Neural progenitor cell (in vitro differentiated cells): Measurements from ENCODE around the gene DDX5.

ENCODE experiments used
- CTCF ChIP-seq: fragments of 200-600 bp; sonication (generic); IDR thresholded peaks from 2 replicates; pipeline ENCODE4 v1.5.1; 2017; ENCODE audit warnings: antibody characterized with exemption, mild to moderate bottlenecking
- EZH2phosphoT487 ChIP-seq: fragments of 200-600 bp; sonication (generic); IDR thresholded peaks from 2 replicates; pipeline ENCODE4 v1.6.1; 2017; ENCODE audit warnings: antibody characterized with exemption

DNA sequence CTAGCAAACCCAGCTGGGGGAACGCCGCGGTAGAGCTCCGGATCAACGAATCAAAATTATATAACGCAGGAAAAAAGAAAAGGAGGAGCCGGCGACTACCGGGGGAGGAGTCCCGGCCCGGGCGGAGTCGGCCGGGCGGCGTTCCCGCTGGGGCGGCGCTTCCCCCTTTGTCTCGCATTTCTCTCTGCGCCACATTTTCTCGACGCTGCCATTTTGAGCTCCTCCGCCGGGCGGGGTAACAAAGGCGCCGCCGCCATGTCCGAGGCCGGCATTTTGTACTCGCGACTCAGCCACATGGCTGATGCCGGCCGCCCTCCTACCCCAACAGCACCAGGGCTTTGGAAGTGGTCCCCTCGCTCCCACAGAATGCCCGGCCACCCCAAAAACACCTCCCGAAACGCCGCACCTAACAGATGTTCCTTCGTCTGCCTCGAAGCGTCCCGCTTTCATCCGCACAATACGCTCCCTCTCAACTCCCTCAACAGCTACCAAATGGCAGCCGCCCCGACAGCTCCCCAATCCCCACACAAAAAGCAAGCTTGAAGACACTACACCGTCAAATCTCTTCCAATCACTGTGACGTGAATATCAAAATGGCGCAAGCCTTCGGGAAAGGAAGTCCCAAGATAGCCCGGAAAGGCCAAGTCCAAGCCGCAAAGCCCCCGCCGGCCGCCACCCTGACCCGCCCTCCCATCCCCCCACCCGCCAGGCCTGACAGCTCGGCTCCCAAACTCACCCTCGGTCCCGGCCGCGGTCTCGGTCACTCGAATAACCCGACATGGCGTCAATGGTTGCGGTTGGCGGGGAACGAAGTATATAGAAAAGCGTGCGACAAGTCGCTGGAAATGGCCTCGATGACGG lies 519 bp downstream of the DDX5 start:
- TF ChIP-seq CTCF (no peak), EZH2phosphoT487 (no peak)
